ENCODE results near the gene PPP3R1. TPM values are rescaled to one million over a fixed set of nuclear protein-coding genes. Genes with fewer than 3 reads are reported as not detected.

PPP3R1 gene
- total RNA-seq, 4 donors from 2014 or later, result 34.0 to 44.9 (median 39.9) TPM

- ATAC-seq (ENCODE audit: low FRiP score), result no peak
- TF ChIP-seq CTCF (IDR thresholded peaks at IDR 0.05), result no peak
- DNase-seq (ENCODE audit: low spot score), result no peak
Measured at GRCh38 chr2:68141875-68142274, 110.5 kb downstream of the PPP3R1 start.

- no peak for TF ChIP-seq CTCF (IDR thresholded peaks at IDR 0.05)
- DNase-seq (ENCODE audit: low spot score), result no peak
Measured at GRCh38 chr2:68135448-68136320, 116.6 kb downstream of the PPP3R1 start.

GRCh38 chr2:68134554-68134953 lies 117.8 kb downstream of the PPP3R1 start:
- no peak for DNase-seq (ENCODE audit: low spot score)
- ATAC-seq (ENCODE audit: low FRiP score), result no peak
- TF ChIP-seq CTCF (IDR thresholded peaks at IDR 0.05), result no peak

More at GRCh38 chr2:68135448-68136320, 116.6 kb downstream of the PPP3R1 start:
- no peak for ATAC-seq (ENCODE audit: low FRiP score)

- ATAC-seq (ENCODE audit: low FRiP score) (no peak), DNase-seq (ENCODE audit: low spot score) (no peak)
- no peak for TF ChIP-seq CTCF (IDR thresholded peaks at IDR 0.05)
Measured at GRCh38 chr2:68134120-68134519, 118.2 kb downstream of the PPP3R1 start.

Other genes with a start within 250 kb of the PPP3R1 start
- 10 to 100 TPM; 25.0 to 36.8 (median 33.7) TPM for gene C1D, start 189.5 kb downstream of the PPP3R1 start, total RNA-seq
- 10 to 100 TPM; 13.4 to 65.9 (median 21.9) TPM for gene PNO1, start 94.6 kb downstream of the PPP3R1 start, total RNA-seq
- 10 to 100 TPM; 40.8 to 67.9 (median 49.4) TPM for gene CNRIP1, start 67.4 kb upstream of the PPP3R1 start, total RNA-seq
- gene PLEK, start 112.8 kb upstream of the PPP3R1 start, total RNA-seq, result 10 to 100 TPM; 16.9 to 55.1 (median 31.9) TPM
- 1 to 10 TPM in 1 of 4 donors, under 1 TPM in 3; 0.24 to 1.3 (median 0.80) TPM for gene FBXO48, start 214.8 kb upstream of the PPP3R1 start, total RNA-seq
- gene APLF, start 215.1 kb upstream of the PPP3R1 start, total RNA-seq, result 10 to 100 TPM in 2 of 4 donors, 1 to 10 TPM in 2; 6.0 to 12.3 (median 9.4) TPM